NCI-H2196 treated with DMSO at 0.1 percent for 48 hours (cell line): ENCODE results near the gene TNFAIP1.

ENCODE experiments used
- DNase-seq: peaks from one replicate; lab custom pipeline; 2025; ENCODE audit not compliant: unreplicated experiment; lab: John Stamatoyannopoulos, UW

TNFAIP1 gene

GRCh38 chr17:28395426-28395825 is 59.9 kb downstream of the TNFAIP1 start:
- DNase-seq: no peak

- DNase-seq: no peak
These were observed 60.4 kb downstream of the TNFAIP1 start for GRCh38 chr17:28395968-28396367.
